Mucosa of gallbladder (tissue), 1 donor: Measurements from ENCODE around the gene MREG. TPM values are rescaled to one million over a fixed set of nuclear protein-coding genes. Genes with fewer than 3 reads are reported as not detected.
"Not testable (repeated sequence)": the region's sequence is repeated elsewhere in the genome, so short reads cannot be mapped to it uniquely, and the experiment has no call there.

Experiments
- DNase-seq: peaks from one replicate; pipeline ENCODE4 v3.0.0-alpha.2; 2020; ENCODE audit warnings: low spot score
- total RNA-seq: library from RNA; stranded (reverse); gene quantifications from one replicate; pipeline ENCODE4 v1.2.1, GENCODE V29; 2021
- donor health status: DM: no; HTN: no; CAD: no.

MREG gene
- total RNA-seq, 1 donor from 2014 or later, result 9.2 TPM

DNA sequence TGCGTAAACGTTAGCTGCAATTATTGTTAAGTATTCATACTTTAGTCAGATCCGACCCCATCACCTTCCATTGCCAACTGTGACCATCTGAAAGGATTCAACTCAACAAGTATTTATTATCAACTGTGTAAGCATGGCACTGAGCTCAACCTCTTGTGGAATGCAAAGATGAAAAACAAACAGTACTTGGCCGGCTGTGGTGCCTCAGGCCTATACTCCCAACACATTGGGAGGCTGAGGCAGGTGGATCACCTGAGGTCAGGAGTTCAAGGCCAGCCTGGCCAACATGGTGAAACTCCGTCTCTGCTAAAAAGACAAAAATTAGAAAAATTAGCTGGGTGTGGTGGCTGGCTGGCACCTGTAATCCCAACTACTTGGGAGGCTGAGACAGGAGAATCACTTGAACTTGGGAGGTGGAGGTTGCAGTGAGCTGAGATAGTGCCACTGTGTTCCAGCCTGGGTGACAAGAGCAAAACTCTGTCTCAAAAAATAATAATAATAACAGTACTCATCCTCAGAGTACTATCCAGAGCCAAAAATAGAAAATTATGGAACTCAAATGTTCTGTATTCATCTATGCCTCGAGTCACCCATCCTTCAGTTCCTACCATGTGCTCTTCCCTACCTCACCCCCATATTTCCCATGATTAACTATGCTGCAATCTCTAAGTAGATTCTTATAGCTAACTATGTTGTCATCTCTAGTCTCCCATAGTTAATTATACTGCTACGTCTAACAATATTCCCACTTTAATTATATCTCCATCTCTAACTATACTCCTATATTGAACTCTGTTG is 8.6 kb upstream of the MREG start:
- DNase-seq, result no peak

DNA sequence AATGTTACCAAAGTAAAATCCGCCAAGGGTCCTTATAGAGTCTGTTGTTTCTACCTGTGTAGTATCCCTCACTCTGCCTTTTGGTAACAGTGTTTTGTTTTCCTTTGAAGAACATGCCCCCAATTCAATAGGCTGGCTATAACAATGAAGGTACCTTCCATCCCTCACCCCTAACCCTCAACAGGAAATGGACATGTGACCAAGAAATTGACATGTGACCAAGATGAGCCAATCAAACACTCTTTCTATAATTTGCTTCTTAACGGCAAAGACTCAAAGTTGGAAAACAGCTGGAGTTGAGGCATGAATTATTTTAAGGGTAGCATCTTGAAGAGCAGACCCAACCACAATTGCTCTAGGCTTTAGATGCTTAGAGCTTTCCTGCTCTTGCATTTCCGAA is 5.4 kb upstream of the MREG start:
- DNase-seq, result no peak

DNA sequence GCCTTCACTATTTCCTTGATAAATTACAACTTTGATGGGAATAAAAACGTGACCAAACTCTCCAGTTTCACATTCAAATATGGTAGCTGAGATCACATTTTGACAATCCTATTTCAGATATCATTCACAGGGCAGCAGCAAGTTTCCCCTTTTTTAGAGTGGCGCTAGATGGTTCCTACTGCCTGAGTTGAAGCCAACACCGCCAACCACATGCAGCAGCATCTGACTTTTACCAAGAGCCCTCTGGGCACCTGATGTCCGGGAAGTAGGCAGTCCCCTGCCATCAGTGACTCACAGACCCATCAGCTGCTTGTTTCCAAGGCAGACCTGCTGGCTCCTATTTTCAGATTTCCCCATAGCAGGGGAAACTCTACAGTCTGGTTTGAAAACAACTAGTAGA is 4.0 kb upstream of the MREG start:
- DNase-seq, result no peak

DNA sequence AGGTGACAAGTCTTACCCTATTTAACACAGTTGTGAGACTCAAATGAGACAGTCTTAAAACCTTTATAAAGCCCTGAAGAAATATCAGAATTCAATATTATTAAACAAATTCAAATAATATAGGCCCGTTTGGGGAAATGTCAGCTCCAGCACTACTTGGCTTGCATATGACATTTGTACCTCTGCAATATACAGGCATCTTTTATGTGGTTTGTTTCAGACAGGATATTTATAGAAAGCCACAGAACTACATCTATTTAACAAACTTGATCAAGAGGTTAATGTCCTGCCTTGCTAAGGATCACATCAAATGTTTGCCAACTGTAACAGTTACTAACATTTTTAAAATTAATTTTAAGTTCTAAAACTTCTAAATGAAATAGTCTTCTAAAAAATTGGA is 3.2 kb upstream of the MREG start:
- DNase-seq, result no peak

DNA sequence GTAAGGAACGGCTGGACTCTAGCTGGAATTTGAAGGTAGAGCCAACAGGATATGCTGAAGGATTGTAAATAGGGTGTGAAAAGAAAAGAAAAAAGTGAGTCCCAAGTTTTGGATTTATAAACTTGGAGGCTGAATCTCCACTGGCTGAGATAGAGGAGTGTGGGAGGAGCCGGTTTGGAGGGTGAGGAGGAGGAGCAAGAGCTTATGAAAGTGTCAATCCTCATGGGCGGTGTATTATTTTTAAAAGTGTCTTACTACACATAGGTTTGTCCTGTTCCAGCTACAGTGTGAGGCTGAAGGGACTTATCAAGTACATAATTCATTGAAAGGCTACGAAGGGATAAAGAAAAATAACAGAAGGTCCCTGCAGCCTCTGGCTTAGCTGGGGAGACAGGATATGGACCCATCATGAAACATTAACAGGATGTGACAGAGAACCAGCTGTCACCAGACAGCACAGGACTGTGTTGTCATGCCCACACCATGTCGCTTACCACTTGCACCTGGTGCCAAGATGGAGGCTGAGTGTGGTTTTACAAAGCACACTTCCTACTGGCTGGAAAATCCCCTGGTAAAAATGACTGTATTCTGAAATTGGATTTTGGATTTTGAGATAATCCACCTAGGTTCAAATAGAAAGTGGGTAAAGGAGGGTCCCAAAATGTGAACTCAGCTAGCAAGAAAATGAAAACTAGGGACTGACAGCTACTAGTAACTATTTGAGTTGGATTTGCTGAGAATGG is 2.5 kb upstream of the MREG start:
- DNase-seq, result no peak

DNA sequence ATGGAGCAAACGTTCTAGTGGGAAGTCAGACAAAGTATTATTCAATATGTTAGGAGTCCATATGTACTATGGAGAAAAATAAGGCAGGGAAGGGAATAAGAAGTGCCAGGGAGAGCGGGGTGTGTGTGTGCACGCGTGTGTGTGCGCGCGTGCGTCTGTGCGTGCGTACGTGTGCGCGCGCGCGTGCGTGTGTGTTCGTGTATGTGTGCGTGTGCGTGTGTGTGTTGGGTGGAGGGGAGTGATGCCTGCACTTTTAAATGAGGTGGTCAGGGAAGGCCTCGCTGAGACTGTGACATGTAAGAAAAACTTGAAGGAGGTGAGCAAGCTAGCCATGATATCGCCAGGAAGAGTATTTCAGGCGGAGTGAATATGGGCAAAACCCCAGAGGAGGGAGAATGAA is 1.6 kb upstream of the MREG start:
- DNase-seq, result no peak

DNA sequence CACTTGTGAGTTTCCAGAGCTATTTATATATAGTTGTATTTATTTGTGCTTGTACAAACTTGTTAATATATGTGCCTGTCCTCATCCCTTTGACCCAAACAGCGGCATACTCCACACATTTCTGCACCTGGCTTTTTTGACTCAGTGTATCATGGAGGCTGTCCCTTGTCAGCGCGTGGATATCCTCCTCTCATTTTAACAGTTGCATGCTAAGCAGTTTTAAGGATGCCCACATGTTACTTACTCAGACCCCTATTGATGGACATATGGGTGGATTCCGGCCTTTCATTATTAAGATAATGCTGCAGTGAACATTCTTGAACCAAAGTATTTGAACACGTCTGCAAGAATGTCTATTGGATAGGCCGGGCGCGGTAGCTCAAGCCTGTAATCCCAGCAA is 655 bp upstream of the MREG start:
- no peak for DNase-seq

DNA sequence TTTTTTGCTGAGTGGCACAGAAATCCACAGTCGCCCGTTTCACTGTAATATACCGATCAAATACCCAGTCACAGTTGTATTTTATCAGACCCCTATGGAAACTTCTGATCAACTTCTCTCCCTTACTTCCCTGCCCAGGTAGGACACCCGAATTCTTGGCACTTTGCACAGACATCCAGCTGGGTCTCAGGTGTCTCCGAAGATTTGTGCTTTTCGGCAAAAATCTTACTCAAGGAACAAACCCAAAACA is 596 bp downstream of the MREG start:
- DNase-seq, result no peak

DNA sequence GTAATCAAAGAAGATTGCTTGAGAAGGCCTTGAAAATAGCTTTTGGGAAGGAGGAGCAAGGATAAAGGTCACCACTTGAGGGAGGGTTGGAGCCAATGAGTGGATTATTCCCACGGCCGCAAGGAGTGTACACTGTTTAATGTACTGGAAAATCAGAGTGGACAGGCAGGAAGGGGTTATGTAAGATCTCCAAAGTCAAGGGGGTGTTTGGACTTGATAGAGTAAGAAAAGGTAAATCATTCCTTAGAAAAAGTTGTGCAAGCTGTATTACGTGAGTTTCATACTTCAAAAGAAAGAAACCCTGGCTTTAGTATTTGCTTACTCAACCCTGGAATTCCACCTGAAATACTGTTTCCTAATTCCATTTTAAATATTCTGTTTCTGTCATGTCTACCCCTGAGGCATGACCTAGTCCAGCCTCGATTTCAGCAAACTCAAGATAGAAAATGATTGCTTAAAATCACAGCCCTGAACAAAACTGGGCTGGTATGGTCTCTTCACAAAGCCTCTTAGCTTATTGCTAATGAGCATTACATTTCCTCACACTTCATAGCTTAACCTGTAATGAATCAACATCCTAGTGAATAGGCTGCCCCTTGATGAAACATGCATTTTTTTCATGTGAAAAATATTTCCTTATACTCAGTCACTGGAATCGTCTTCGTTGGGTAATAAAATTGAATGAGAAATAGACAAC is 1.1 kb downstream of the MREG start:
- no peak for DNase-seq

DNA sequence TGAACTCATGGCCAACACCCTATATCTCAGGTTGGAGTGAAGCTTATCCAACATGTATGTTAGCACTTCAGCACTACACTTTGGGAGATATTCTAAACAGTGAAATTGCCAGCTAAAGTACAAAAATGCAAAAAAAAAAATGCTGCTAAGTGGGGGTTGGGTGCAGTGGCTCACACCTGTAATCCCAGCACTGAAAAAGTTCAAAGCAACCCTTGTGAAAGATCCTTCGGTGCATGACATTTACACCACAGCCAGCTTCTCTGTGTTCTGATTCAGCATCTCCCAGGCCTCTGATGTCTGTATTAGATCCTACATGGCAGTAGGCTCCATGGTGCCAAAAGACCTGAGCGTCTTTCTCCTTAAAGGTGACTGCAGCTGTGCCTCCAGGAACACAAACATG is 4.1 kb downstream of the MREG start:
- DNase-seq, result not testable (repeated sequence)

DNA sequence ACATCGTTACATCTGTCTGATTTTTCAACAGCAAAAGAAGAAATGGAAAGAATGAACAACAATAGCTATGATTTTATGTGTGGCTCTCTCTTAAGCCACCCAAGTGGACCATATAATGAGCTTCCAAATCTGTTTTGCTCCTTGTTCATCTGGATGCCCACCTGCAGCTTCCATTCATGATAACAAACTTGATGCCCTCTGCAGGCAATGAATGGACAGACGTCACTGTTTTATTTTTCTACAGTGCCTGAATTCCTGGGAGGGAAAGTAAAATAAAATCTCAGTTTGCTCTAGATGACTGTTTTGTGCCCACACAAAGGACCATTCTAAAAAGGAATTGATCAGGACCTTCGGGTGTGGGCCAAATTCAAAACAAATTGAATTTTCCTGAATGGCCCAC is 5.0 kb downstream of the MREG start:
- DNase-seq, result no peak

DNA sequence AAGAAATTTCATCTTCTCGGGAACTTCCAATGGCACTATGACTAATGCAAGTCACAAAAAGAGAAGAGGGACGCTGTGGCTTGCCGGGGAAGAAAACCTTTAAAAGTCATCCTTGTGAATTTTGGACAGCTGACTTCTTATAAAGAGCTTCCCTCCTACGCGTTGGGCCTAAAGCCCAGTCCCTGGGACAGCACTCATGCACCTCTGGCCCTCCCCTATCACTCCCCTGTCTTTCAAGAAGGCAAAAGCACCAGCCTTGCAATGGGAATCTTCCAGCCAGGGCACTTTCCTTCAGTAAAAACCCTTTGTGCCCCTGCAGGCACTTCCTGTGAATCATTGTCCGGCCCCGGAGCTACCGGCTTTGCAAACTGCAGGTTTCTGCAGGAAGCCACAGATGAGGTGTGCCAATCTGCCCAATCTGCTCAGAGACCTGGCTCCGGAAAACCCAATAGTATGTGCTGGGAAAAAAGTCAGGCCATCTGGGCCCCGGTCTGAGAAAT is 7.1 kb downstream of the MREG start:
- no peak for DNase-seq

DNA sequence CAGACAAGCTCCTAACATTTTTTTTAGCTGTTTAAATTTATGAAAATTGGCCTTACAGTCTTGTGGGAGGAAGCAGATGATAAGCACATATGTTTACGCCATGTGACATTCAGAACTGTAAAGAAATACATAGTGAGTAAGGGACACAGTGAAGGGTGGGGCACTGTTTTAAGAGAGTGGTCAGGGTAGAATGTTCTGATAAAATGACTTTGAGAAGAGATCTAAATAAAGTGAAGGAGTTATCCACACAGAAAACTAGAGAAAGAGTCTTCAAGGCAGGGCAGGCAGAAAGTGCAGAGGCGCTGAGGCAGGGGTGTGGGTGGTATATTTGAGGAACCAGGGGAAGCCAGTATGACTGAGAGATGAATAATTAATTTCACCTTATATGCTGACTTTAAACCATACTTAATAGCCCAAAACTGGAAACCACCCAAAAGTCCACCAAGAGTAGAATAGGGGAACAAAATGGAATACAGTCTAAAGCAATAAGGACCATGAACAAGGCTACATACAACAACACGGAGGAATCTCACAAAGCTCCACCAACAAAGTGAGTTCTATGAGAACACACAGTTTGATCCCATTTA is 8.6 kb downstream of the MREG start:
- no peak for DNase-seq

DNA sequence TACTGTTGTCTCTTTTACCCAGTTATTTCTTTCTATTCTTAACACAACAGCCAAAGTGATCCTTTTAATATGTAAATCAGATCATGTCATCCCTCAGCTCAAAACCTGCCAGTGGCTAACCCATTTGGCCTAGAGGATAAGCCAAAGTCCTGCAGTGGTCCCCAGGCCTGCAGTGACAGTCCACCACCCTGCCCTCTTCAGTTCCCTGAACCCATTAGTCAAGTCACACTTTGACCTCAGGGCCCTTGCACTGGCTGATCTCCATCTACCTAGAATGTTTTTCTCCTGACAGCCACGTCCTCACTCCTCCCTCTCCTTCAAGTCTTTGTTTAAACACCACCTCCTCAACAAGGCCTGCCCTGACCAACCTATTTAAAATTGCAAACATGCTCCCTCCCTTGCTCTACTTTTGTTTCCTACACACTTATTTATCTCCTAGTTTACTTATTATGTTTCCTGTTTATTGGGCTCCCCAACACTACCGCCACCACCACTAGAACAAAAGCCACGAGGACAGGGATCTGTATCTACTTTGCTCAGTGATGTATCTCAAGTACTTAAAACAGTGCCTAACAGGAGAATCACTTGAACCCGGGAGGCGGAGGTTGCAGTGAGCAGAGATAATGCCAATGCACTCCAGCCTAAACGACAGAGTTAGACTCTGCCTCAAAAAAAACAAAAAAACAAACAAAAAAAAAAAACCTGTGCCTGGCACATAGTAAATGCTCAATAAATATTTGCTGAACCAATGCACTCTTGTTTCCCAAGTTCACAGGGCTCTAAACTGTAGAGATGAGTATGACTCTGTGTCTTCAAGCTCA is 9.3 kb downstream of the MREG start:
- no peak for DNase-seq

DNA sequence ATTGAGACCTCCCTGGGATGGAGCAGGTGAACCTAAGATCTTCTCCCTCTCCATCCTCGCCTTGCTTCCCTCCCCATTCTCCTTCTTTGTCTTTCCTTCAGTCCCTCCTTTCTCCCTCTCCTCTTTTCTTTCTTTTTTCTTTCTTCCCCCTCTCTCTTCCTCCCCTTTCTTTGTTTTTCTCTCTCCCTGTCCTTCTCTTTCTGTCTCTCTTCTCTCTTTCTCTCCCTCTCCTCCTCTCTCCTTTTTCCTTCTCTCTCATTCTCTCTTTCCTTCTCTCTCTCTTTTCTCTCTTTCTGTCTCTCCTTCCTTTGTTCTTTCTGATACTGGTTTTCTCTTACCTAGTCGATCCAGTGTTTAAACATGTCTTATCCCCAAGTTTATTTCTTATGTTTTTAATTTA is 10.7 kb downstream of the MREG start:
- DNase-seq, result no peak

DNA sequence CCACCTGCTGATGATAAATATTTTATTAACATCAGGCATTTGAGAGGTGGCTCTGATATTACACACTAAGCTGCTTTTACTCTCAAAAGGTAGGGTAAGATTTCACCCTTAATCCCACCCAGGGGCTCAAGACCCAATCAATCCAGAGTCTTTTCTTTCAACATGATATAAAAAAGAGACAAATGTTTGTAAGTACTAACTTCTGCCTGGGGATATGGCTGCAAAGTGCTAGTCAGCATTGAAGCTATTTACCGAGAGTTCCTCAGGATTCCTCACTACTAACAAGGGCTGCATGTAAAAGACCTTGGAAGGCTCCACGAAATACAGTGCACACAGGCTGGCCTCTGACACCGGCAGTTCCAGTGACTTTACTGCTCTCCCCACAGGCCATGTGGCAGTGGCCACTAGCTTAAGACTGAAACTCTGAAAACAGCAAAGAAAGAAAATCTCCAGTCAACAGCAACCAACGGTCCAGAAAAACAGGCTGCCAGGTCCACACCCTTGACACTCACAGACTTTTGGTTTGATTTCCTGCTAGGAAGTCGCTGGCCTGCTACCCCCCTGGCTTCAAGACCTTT is 11.2 kb downstream of the MREG start:
- DNase-seq, result no peak

DNA sequence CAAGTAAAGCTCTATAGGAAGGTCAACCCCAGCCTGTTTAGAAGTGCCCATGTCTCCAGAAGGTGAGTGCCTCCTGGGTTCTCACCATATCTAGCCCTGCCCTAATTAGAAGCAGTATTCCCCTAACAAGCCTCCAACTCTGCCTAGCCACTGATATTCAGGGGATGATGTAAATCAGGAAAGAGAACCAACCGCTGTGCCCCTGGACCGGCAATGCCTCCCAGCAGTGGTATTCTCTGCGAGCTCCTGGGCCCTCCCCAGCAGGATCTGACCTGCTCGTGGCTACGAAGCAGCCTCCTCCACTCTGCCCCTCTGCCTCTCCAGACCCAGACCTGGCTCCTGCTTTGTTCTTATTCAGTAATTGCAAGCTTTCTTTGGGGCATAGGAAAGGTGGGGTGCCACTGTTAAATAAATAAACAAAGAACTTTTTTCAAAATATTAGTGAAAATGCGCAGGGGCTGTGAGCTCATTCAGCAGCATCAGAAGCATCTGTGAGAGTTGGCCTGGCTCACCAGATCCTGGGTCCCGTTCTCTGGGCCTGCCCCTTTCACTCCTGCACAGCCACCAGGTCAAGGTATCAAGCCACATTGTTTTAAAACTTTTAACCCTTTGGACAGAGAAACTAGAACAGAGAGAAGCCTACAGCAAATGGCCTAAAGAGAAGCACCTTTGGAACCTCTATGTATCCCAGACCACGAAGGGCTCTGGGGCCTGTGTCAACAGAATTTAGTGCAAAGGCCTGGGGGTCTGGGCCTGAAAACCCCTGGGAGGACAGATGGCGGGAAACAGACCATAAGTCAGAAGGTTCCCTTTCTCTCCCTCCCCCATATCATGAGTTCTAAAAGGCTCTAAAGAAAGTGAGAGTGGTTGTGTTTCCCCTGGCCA is 11.9 kb downstream of the MREG start:
- DNase-seq, result no peak

DNA sequence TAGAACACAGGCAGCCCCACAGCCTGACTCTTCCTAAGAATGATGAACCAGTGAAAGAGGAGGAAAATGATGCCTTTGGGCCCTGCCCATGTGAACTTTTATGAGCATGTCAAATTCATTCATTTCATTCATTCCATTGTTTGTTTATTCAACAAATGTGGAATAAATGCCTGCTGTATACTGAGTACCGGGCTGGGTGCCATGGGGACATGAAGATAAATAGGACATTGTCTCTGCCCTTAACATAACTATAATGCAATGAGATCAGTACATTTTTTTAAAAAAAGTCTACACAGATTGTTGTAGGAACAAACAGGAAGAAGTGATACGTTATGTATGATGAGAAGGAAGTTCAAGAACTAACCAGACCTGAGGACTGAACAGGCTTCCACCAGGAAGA is 14.7 kb downstream of the MREG start:
- DNase-seq, result no peak

DNA sequence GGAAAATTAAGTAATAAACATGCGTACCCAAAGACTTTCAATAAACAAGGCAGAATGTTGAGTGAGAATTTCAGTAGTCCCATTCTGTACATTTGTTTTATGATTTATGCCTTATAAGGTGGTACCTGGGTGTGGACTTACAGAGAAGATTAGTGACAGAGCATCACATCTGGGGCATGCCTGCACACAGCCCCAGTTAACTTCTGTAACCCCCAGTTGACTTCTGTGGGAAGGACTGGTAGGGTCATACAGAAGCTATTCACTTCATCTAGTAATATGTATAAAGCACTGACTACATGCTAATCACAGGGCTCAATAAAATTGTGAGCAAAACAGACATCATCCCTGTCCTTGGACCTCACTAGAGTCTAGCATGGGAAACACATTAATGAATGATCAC is 16.1 kb downstream of the MREG start:
- no peak for DNase-seq

DNA sequence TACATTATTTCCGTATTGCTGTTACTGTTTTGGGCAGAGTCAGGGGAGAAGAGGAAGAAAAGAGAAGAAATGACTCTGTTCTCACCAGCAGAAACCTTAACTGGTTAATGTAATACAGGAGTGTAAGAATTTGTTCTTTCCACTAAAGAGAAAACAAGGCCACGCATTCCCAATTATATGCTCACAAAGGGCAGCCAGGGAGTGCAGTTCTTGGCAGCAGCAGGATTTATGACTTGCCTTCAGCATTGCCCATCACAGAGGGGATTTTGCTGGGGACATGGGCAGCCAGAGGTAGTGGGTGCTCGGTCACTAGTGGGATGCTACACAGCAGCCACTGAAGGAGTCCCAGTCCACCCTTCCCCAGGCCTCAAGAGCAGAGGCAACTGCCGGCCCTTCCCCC is 18.4 kb downstream of the MREG start:
- no peak for DNase-seq
